HEK293 (cell line): ENCODE results near the gene SLC38A8.

ENCODE experiments used
- ATF2 ChIP-seq: fragments of 450-650 bp; formaldehyde crosslinking; IDR thresholded peaks from 2 replicates; pipeline ENCODE4 v1.5.1; 2016; ENCODE audit warnings: missing biosample characterization, missing genetic modification characterization, low read depth
- CTCF ChIP-seq: fragments of 450-650 bp; formaldehyde crosslinking; IDR thresholded peaks from 2 replicates; pipeline ENCODE4 v1.5.1; 2016; ENCODE audit warnings: missing biosample characterization, missing genetic modification characterization
- GLI4 ChIP-seq: fragments of 450-650 bp; formaldehyde crosslinking; IDR thresholded peaks from 2 replicates; pipeline ENCODE4 v1.5.1; 2016; ENCODE audit warnings: missing biosample characterization, missing genetic modification characterization
- REST ChIP-seq: fragments of 450-650 bp; formaldehyde crosslinking; IDR thresholded peaks from 2 replicates; pipeline ENCODE4 v1.5.1; 2016; ENCODE audit warnings: missing biosample characterization, missing genetic modification characterization
- SP2 ChIP-seq: fragments of 450-650 bp; formaldehyde crosslinking; IDR thresholded peaks from 2 replicates; pipeline ENCODE4 v1.5.1; 2016; ENCODE audit warnings: missing biosample characterization, missing genetic modification characterization
- TCF7L2 ChIP-seq: IDR thresholded peaks from 2 replicates; pipeline ENCODE4 v1.6.1; 2011; ENCODE audit warnings: low read depth, mild to moderate bottlenecking, inconsistent platforms, low read length, moderate library complexity, borderline replicate concordance
- ZBTB6 ChIP-seq: fragments of 450-650 bp; formaldehyde crosslinking; IDR thresholded peaks from 2 replicates; pipeline ENCODE4 v1.5.1; 2017; ENCODE audit warnings: missing biosample characterization, missing genetic modification characterization
- ZNF571 ChIP-seq: fragments of 450-650 bp; formaldehyde crosslinking; IDR thresholded peaks from 2 replicates; pipeline ENCODE4 v1.5.0; 2017; ENCODE audit warnings: missing biosample characterization, missing genetic modification characterization
- ZNF596 ChIP-seq: fragments of 450-650 bp; IDR thresholded peaks from 2 replicates; pipeline ENCODE4 v1.5.0; 2018; ENCODE audit warnings: missing biosample characterization, mild to moderate bottlenecking, missing genetic modification characterization, moderate library complexity
- ZNF623 ChIP-seq: fragments of 450-650 bp; formaldehyde crosslinking; IDR thresholded peaks from 2 replicates; pipeline ENCODE4 v1.5.1; 2016; ENCODE audit warnings: missing biosample characterization, missing genetic modification characterization
- ZNF768 ChIP-seq: fragments of 450-650 bp; formaldehyde crosslinking; IDR thresholded peaks from 2 replicates; pipeline ENCODE4 v1.5.1; 2018; ENCODE audit warnings: missing biosample characterization, mild to moderate bottlenecking, missing genetic modification characterization

- no peak for TF ChIP-seq ZNF571 (tag by site-specific recombination)
- no peak for TF ChIP-seq TCF7L2
- TF ChIP-seq ZNF596 = no peak
- no peak for TF ChIP-seq CTCF (tag by site-specific recombination)
- TF ChIP-seq ZNF623 (tag by site-specific recombination) = no peak
- TF ChIP-seq SP2 (tag by site-specific recombination) = no peak
- no peak for TF ChIP-seq REST
- TF ChIP-seq ZNF768 (tag by site-specific recombination) = no peak
- TF ChIP-seq GLI4 = no peak
- no peak for TF ChIP-seq ATF2 (tag by site-specific recombination)
- TF ChIP-seq ZBTB6 (tag by site-specific recombination) = no peak
Measured at GRCh38 chr16:84087466-84088151, 45.0 kb upstream of the SLC38A8 start.
